ENCODE results near the gene ST8SIA5.

Gene ST8SIA5

GRCh38 chr18:46736736-46737135 is 20.1 kb downstream of the ST8SIA5 start:
- no peak for DNase-seq

- no peak for DNase-seq
Measured at GRCh38 chr18:46736135-46736534, 20.7 kb downstream of the ST8SIA5 start.

- DNase-seq, result no peak
Measured at GRCh38 chr18:46734981-46735380, 21.9 kb downstream of the ST8SIA5 start.

GRCh38 chr18:46733872-46734271 is 23.0 kb downstream of the ST8SIA5 start:
- no peak for DNase-seq

GRCh38 chr18:46732801-46733200 is 24.1 kb downstream of the ST8SIA5 start:
- no peak for DNase-seq

GRCh38 chr18:46732201-46732600 is 24.7 kb downstream of the ST8SIA5 start:
- DNase-seq, result no peak

- DNase-seq, result no peak
Measured at GRCh38 chr18:46731316-46731715, 25.5 kb downstream of the ST8SIA5 start.

GRCh38 chr18:46728219-46728930 is 28.5 kb downstream of the ST8SIA5 start:
- DNase-seq, result no peak

GRCh38 chr18:46727177-46727576 is 29.7 kb downstream of the ST8SIA5 start:
- DNase-seq, result no peak

- no peak for DNase-seq
Measured at GRCh38 chr18:46725310-46725709, 31.5 kb downstream of the ST8SIA5 start.

GRCh38 chr18:46723856-46724415 is 32.9 kb downstream of the ST8SIA5 start:
- DNase-seq, result no peak

GRCh38 chr18:46722051-46722450 is 34.8 kb downstream of the ST8SIA5 start:
- no peak for DNase-seq

- no peak for DNase-seq
Measured at GRCh38 chr18:46721331-46721730, 35.5 kb downstream of the ST8SIA5 start.

- DNase-seq, result no peak
Measured at GRCh38 chr18:46720521-46720920, 36.3 kb downstream of the ST8SIA5 start.

- DNase-seq, result no peak
Measured at GRCh38 chr18:46720092-46720491, 36.8 kb downstream of the ST8SIA5 start.

GRCh38 chr18:46719388-46719787 is 37.5 kb downstream of the ST8SIA5 start:
- DNase-seq, result no peak

GRCh38 chr18:46718501-46719341 is 38.1 kb downstream of the ST8SIA5 start:
- DNase-seq, result no peak

GRCh38 chr18:46716827-46717226 is 40.0 kb downstream of the ST8SIA5 start:
- DNase-seq, result no peak

GRCh38 chr18:46716336-46716735 is 40.5 kb downstream of the ST8SIA5 start:
- no peak for DNase-seq

GRCh38 chr18:46715062-46715461 is 41.8 kb downstream of the ST8SIA5 start:
- DNase-seq, result no peak

GRCh38 chr18:46712406-46712805 is 44.4 kb downstream of the ST8SIA5 start:
- no peak for DNase-seq

GRCh38 chr18:46711444-46711863 is 45.4 kb downstream of the ST8SIA5 start:
- DNase-seq, result no peak

GRCh38 chr18:46706968-46707367 is 49.9 kb downstream of the ST8SIA5 start:
- DNase-seq, result no peak

- DNase-seq, result no peak
Measured at GRCh38 chr18:46705521-46705920, 51.3 kb downstream of the ST8SIA5 start.

All from RPMI8226 (cell line).